ENCODE data around the gene EEFSEC. TPM values are rescaled to one million over a fixed set of nuclear protein-coding genes. Genes with fewer than 3 reads are reported as not detected.

Gene EEFSEC
- total RNA-seq, 1 donor, result 3.0 TPM

DNA sequence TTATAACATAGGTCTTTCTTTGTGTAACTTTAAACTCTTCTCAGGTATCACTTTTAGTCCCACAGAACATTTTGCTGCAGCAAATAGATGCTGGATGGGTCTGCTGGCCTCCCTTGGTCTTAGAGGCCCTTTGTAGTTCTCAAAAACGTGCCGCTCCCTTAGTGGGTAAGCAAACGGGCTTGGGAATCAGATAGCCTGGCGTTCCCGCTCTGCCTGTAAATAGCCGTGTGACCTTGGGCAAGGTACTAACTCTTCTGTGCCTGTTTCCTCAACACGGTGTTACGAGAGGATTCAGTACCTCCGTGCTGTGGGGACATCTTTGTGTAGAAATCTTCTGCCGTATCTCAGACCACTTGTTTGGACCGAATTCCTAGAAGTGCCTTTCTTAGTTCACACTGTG is 249.0 kb downstream of the EEFSEC start:
- H3K4me3 ChIP-seq (ENCODE audit: low read depth, low read length), result no peak overlapping the region
- DNase-seq (ENCODE audit: low read depth), result no peak
- TF ChIP-seq CTCF (IDR thresholded peaks at IDR 0.05; ENCODE audit: insufficient read depth, low read depth, low read length), result no peak

- no peak for TF ChIP-seq CTCF (IDR thresholded peaks at IDR 0.05; ENCODE audit: insufficient read depth, low read depth, low read length)
- no peak for DNase-seq (ENCODE audit: low read depth)
Measured at GRCh38 chr3:128402998-128403397, 249.7 kb downstream of the EEFSEC start.

GRCh38 chr3:128404276-128405068 is 251.2 kb downstream of the EEFSEC start:
- no peak overlapping the region for H3K4me3 ChIP-seq (ENCODE audit: low read depth, low read length)
- no peak for TF ChIP-seq CTCF (IDR thresholded peaks at IDR 0.05; ENCODE audit: insufficient read depth, low read depth, low read length)
- no peak for DNase-seq (ENCODE audit: low read depth)

More at GRCh38 chr3:128402998-128403397, 249.7 kb downstream of the EEFSEC start:
- no peak overlapping the region for H3K4me3 ChIP-seq (ENCODE audit: low read depth, low read length)

DNA sequence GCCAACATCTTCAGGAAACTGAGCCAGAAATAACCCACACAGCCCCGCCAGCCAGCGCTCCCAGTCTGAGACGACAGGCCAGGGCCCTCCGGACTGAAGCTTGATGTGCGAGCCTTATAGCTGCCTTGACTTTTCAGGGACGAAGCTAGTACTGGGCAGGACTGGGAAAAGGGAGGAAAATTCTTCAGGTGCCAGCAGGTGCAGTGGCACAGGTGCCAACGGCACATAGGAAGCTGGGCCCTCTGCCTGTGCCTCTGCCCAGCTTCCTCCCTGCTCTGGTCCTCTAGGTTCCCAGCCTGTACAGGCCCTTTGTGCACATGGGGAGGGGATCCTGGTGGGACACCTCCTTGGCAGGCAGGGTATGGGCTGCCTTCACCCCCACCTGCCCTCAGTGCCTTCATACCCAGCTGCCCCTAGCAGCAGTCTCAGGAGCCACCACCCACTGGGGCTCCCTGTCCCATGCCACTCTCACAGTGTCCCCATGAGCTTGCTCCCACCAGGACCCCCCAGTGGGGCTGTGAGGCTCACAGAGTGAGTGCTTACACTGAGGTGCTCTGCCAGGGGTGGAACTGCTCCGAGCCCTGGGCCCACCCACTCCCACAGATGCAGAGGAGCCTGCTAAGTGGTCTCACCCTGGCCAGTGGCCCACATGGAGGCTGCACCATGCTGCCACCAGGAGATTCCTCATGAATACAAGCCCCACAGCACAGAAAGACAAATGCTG is 252.4 kb downstream of the EEFSEC start:
- TF ChIP-seq CTCF (IDR thresholded peaks at IDR 0.05; ENCODE audit: insufficient read depth, low read depth, low read length), result no peak
- no peak for DNase-seq (ENCODE audit: low read depth)
- H3K4me3 ChIP-seq (ENCODE audit: low read depth, low read length), result no peak overlapping the region

- TF ChIP-seq CTCF (IDR thresholded peaks at IDR 0.05; ENCODE audit: insufficient read depth, low read depth, low read length), result no peak
- no peak for DNase-seq (ENCODE audit: low read depth)
Measured at GRCh38 chr3:128407247-128407646, 254.0 kb downstream of the EEFSEC start.

GRCh38 chr3:128408012-128408692 is 254.9 kb downstream of the EEFSEC start:
- TF ChIP-seq CTCF (IDR thresholded peaks at IDR 0.05; ENCODE audit: insufficient read depth, low read depth, low read length), result no peak
- DNase-seq (ENCODE audit: low read depth), result no peak
- H3K4me3 ChIP-seq (ENCODE audit: low read depth, low read length), result no peak overlapping the region

More at GRCh38 chr3:128407247-128407646, 254.0 kb downstream of the EEFSEC start:
- H3K4me3 ChIP-seq (ENCODE audit: low read depth, low read length), result no peak overlapping the region

Measured in fibroblast of villous mesenchyme (primary cell).